GM19467 (cell line): ENCODE measurements around the gene CAMSAP3.
"Not testable (repeated sequence)": the region's sequence is repeated elsewhere in the genome, so short reads cannot be mapped to it uniquely, and the experiment has no call there.

Experiments used
- ATAC-seq: cut with Tn5 transposase; IDR thresholded peaks from one replicate; pipeline ENCODE4 v1.9.1; 2021; ENCODE audit warnings: mild to moderate bottlenecking, moderate library complexity; ENCODE audit not compliant: unreplicated experiment

CAMSAP3 gene

DNA sequence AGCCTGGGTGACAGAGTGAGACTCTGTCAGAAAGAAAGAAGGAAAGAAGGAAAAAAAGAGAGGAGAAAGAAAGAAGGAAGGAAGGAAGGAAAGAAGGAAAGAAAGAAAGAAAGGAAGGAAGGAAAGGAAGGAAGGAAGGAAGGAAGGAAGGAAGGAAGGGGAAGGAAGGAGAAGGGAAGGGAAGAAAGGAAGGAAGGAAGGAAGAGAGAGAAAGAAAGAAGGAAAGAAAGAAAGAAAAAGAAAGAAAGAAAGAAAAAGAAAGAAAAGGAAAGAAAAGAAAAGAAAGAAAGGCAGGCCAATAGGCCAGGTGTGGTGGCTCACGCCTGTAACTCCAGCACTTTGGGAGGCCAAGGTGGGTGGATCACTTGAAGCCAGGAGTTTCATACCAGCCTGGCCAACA is 18.2 kb upstream of the CAMSAP3 start:
- not testable (repeated sequence) for ATAC-seq

DNA sequence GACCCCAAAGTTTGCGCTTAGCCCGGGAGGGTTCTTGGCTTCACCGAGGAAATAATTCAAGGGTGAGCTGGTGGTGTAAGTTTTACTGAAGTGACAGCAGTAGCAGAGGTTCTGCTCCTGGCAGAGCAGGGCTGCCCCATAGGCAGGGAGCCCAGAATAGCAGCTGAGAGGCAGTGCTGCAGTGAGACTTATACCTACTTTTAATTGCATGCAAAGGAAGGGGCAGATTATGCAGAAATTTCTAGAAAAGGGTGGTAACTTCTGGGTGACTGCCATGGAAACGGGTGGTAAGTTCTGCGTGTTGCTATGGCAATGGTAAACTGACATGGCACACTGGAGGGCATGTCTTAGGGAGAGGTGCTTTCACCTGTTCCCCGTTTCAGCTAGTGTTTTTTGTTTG is 17.5 kb upstream of the CAMSAP3 start:
- ATAC-seq, result no peak

DNA sequence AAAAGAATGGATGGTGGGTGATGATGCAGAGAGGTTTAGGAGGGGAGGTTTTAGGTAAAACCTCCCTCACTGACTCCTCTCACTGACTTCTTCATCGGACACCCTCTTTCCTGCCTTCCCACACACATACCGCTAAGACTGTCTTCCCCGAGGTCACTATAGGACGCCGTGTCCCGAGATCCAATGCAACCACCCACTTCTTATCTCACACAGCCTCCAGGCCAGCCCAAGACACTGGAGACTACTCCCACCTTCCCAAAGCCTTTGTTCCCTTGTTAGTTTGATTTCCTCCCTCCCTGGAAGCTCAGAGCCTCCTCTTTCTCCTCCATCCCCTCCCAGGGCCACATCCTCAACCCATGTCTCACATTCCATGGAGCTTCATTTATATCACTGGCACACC is 16.5 kb upstream of the CAMSAP3 start:
- no peak for ATAC-seq

DNA sequence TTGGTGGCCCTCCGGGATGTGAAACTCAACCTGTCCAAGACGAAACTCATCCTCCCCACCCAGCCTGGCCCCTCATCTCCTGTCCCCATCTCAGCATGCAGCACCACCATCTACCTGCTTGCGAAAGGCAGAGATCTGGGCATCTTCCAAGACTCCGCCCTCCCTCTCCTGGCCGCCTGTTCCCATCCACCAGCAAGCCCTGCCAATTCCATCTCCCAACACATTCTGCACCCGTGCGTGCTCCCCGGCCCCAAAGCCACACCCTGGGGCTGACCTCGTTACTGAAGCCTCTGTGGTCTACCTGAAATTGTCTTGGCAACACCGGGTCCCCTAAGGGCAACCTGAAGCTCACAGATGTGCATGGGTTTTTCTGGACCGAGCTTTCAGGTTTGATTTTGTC is 13.2 kb upstream of the CAMSAP3 start:
- no peak for ATAC-seq

DNA sequence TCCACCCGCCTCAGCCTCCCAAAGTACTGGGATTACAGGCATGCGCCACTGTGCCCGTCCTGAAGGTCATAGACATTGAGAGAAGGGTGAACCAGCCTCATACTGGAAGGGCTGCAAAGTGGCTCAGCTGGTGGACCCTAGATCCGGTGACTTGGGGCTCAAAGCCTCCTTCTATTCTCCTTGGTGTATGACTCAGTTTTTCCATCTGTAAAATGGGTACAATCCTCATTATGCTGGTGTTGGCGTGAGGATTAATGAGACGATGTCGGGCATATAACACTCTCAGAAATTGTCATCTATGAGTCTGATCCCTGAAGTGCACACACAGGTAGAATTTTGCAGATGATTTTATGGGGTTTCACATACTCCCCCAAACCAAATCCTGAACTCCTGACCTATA is 5.8 kb upstream of the CAMSAP3 start:
- no peak for ATAC-seq

DNA sequence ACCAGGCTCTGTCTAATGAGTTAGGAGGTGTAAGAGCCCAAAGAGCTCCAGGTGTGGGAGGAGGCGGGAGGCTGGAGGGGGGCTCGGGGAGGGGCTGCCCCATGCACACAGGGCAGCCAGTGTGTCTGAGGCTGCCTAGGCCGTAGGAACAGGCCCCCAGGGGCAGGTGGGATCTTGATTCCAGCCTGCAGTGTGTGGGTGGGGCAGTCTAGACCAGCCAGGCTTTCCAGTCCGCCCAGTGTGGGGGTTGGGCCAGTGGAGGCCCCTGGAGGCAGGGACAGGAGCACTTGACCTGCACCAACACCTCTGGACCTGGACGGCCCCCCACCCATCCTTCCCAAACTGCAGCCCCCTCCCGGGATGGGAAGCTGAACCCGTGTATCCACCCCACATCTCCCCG is 5.4 kb upstream of the CAMSAP3 start:
- no peak for ATAC-seq

DNA sequence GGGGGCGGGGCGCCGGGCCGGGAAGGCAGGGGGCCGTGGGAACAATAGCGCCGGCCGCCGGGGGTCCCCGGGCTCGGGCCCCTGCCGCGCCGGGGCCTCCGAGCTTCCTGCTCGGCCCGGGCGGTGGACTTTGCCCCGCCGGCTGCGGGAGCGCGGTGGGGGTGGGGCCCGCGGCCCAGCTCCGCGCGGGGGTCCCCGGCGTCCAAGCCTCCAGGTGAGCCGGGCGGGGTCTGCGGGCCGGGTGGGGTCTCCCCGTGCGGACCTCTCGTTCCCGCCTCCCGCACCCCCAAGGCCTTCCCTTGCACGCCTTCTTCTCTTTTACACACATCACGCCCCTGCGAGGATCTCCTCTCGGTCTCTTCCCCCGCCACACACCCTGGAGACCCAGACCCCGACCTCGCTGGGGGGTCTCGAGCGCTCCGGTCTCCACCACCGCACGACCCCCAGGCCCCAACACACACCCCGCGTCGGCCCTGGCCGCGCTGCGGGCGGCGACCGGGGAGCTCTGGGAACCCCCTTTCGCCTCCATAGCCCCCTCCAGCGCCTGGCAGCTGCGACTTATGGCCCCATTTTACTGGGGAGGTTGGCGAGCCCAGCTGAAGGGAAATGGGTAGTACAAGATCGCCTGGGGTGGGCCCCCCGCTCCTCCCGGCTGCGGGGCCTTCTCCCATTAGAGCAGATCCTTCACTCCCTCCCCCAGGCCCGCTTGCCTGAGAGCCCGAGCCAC is 711 bp downstream of the CAMSAP3 start:
- no peak for ATAC-seq

DNA sequence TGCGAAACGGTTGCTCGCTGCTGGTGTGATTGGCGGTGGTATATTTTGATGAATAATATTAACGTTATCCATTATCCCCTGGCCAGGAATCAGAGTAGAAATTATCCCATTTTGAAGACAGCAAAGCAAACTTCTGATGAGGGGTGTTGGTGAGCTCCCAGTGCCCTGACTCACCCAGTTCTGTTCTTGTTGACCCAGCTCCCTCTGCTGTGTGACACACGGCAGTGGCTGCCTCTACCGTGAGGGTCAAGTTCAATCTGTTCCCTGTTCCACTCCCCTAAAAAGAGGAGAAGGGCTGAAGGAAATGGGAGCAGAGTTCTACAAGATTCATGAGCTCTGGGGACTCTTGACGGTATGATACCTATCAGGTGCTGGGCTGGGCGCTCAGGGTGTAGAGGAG is 2.0 kb downstream of the CAMSAP3 start:
- no peak for ATAC-seq

DNA sequence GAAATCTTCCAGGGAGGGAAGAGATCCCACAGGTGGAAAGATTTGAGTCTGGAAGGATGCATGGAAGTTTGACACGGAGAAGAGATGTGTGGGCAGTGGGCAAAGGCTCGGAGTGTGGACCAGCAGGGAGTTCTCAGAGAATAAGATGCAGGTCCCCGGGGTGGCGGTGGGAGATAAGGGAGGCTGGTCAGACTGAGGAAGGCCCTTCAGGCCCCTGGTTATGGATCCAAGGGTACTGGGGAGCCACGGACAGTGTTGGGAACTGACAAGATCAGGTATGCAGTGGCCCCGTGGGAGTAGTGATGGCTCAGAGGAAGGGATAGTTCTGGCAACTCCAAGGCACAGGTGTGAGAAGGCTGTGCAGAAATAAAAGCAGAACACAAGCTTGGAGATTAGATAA is 2.5 kb downstream of the CAMSAP3 start:
- no peak for ATAC-seq

DNA sequence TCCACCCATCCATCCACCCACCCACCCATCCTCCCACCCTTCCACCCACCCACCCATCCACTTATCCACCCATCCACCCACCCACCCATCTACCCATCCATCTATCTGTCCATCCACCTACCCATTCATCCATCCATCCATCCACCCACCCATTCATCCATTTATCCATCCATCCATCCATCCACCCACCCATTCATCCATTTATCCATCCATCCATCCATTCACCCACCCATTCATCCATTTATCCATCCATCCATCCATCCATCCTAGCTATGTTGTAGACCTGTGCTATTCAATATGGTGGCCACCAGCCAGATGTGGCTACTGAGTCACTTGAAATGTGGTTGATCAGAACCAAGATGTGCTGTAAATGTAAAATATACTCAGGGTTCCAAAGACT is 5.1 kb downstream of the CAMSAP3 start:
- no peak for ATAC-seq

DNA sequence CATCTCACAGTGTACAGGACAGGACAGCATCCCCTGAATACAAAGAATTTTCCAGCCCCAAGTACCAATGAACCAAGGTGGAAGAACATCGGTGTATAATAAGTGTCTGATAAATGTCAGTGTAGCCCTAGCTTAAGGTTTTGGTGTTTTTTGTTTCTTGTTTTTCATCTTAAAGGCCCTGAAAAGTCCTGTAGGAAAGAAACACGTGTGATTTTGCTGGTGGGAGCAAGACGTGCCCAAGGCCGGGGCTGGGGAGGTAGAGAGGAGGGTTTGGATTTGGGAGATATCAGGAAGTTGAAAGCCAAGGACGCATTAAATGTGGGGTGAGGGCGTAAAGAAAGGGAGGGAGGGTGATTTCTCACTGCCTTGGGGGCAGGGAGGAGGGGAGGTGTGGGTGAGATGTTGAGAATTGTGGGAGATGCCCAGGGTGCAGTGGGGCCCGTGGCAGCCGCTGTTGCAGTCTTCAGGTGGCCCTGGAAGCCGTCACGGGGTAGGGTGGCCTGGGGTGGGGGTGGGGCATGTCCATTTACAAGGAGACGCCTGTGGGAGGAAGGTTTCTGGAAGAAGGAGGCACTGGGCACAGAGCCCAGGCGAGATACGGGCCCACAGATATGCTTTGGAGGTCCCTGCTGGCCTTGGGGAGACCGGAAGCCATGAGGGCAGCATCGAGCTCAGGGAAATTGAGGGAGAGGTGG is 6.7 kb downstream of the CAMSAP3 start:
- ATAC-seq, result no peak

DNA sequence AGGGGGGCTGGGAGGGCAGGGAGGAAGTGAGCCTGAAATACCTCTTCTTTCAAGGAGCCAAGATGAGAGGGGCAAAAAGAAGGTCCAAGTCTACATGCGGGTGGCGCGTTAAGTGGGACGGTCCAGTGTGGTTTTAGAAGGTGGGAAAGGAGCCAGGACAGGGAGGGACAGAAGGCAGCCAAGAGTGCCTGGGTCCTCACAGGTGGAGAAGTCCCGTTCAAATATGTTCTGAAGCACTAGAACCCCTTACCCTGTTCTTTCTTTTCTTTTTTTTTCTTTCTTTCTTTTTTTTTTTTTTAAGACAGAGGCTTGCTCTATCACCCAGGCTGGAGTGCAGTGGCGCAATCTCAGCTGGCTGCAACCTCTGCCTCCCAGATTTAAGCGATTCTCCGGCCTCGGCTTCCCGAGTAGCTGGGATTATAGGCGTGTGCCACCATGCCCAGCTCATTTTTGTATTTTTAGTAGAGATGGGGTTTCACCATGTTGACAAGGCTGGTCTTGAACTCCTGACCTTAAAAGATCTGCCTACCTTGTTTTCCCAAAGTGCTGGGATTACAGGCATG is 7.4 kb downstream of the CAMSAP3 start:
- no peak for ATAC-seq

DNA sequence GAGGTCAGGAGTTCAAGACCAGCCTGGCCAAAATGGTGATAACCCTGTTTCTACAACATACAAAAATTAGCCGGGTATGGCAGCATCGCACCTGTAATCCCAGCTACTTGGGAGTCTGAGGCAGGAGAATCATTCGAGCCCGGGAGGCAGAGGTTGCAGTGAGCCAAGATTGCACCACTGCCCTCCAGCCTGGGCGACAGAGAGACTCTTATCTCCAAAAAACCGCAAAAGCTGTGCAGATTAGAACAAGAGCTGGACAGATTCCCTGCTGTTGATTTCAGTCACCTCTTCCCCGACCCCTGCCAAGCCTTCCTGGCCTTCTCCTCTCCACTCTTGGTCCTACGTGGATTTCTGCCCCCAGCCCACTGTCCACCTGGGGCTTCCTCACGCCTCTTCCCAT is 8.3 kb downstream of the CAMSAP3 start:
- ATAC-seq, result no peak

DNA sequence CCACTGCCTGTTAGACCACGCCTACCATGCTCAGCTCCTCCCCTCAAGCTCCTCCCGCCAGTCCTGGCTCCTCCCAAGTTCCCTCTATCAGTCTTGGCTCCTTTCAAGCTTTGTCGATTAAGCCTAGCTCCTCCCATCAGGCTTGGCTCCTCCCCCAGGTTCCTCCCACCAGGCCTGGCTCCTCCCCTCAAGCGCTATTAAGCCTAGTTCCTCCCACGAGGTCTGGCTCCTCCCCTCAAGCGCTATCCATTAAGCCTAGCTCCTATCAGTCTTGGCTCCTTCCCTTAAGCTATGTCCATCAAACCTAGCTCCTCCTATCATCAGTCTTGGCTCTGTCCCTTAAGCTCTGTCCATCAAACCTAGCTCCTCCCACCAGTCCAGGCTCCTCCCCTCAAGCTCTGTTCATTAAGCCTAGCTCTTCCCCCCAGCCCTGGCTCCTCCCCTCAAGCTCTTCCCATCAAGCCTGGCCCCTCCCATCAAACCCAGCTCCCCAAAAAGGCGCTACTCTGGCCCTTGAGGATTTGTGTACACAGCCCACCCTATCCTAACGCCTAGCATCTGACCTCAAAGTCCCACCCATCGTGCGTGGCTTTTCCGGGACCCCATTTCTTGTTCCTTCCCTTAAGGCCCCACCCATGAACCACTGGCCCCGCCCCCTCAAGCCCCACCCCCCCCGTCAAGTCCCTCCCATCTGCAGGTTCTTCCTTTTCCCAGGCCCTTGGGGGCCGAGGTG is 10.0 kb downstream of the CAMSAP3 start:
- ATAC-seq, result no peak

DNA sequence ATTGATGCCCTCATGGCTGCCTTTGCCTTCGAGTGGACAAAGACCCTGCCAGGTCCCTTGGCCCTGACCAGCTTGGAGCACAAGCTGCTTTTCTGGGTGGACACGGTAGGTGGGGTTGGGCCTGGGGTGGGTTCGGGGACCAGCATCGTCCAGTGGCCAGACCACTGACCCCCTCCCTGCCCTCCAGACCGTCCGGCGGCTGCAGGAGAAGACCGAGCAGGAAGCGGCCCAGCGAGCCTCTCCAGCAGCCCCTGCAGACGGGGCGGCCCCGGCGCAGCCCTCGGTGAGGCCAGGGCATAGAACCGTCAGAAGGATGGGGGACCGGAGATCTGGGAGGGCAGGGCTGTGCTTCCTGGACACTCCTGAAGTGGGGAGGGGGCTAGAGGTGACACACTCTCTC is 10.6 kb downstream of the CAMSAP3 start:
- ATAC-seq, result no peak

DNA sequence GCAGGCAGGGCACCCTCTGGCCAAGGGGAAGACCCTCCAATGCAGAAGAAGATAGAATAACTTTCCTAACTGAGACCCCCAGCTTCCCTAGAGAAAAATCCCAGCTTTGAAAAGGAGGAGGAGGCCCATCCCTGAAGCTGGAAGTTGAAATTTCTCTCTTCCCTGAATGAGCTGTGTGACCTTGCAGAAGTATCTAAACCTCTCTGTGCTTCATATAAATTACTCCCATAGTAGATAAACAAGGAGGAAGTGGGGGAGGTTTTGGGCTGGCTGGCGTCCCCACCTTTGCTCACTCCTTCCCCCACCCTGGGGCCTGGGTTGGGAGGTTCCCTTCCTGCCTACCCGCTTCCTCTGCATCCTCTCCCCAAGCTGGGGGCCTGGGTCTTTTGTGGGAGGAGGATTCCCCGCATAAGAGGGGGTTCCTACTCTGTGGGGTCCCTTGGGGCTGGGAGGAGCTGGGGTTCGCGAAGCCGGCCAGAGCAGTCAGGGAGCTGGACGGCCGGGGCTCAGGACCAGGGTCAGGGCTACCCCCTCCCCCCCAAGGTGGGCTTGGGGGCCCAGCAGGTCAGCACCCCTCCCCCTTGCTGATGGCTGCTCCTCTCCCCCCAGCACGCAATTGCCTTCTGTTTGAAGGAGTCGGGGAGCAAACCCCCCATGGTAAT is 11.7 kb downstream of the CAMSAP3 start:
- ATAC-seq, result no peak

DNA sequence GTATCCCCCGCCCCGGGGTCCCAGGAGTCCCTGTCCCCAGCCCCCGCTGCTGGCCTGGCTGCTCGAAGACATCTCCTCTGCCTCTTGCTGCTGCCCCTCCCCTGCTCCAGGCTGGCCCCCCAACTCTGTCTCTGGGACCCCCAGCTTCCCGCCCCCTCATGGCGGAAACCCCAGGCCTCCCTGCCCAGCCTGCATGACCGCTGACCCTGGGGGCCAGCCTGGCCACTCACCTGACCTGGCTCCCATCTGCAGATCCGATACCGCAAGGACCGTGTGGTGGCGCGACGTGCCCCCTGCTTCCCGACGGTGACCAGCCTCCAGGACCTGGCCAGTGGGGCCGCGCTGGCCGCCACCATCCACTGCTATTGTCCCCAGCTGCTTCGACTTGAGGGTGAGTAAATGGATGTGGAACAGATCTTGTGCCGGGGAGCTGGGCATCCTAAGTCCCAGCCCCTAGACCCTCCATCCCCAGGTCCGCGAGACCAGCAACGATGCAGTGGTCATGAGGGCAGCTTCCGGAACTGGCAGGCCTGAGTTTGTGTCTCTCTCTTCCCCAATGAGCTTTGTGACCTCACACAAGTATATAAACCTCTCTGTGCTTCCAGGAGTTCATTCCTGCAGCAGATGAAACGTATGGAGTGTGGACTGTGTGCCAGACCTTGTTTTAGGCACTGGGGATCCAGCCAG is 12.4 kb downstream of the CAMSAP3 start:
- ATAC-seq, result no peak

DNA sequence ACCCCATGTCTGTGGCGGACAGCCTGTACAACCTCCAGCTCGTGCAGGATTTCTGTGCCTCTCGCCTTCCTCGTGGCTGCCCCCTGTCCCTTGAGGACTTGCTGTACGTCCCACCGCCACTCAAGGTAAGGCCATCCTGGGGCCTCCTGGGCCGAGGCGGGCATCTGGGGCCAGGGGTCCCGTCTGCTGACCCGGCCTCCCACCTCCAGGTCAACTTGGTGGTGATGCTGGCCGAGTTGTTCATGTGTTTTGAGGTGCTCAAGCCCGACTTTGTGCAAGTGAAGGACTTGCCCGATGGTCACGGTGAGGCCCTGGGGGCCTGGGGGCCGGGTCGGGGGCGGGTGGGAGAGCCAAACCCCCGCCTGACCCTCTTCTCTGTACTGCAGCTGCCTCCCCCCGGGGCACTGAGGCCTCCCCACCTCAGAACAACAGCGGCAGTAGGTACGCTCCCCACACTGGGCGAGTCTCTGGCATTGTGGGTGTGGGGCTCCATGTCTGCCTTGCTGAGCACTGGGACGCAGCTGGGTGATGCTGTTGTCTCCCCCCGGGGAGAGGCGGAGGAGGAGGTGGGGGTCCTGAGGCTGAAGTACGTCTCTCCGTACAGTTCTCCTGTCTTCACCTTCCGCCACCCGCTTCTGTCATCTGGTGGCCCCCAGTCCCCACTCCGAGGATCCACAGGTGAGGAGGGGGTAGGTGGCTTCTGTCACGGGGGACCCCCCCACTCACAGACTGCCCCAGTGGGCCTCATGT is 15.0 kb downstream of the CAMSAP3 start:
- ATAC-seq, result no peak

DNA sequence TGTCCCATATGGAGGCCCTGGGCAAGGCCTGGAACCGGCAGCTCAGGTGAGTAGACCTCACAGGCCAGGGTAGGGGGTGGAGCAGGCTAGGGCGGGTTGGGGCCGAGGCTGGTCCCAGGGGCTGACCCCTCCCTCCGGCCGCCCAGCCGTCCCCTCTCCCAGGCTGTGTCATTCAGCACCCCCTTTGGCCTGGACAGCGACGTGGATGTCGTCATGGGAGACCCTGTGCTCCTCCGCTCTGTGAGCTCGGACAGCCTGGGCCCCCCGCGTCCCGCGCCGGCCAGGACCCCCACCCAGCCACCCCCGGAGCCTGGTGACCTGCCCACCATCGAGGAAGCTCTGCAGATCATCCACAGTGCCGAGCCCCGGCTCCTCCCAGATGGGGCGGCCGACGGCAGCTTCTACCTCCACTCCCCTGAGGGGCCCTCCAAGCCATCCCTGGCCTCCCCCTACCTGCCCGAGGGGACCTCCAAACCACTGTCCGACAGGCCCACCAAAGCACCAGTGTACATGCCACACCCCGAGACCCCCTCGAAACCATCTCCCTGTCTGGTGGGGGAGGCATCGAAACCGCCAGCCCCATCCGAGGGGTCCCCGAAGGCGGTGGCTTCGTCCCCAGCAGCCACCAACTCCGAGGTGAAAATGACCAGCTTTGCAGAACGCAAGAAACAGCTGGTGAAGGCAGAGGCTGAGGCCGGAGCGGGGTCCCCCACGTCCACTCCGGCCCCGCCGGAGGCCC is 16.0 kb downstream of the CAMSAP3 start:
- no peak for ATAC-seq
